ENCODE data around the gene APMAP.
"Not testable (repeated sequence)": the region's sequence is repeated elsewhere in the genome, so short reads cannot be mapped to it uniquely, and the experiment has no call there.

GRCh38 chr20:24929259-24929658 is 63.3 kb downstream of the APMAP start:
- TF ChIP-seq, protein P1, sequence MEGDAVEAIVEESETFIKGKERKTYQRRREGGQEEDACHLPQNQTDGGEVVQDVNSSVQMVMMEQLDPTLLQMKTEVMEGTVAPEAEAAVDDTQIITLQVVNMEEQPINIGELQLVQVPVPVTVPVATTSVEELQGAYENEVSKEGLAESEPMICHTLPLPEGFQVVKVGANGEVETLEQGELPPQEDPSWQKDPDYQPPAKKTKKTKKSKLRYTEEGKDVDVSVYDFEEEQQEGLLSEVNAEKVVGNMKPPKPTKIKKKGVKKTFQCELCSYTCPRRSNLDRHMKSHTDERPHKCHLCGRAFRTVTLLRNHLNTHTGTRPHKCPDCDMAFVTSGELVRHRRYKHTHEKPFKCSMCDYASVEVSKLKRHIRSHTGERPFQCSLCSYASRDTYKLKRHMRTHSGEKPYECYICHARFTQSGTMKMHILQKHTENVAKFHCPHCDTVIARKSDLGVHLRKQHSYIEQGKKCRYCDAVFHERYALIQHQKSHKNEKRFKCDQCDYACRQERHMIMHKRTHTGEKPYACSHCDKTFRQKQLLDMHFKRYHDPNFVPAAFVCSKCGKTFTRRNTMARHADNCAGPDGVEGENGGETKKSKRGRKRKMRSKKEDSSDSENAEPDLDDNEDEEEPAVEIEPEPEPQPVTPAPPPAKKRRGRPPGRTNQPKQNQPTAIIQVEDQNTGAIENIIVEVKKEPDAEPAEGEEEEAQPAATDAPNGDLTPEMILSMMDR (IDR thresholded peaks at IDR 0.05) = not testable (repeated sequence)
- not testable (repeated sequence) for TF ChIP-seq POLR2A (IDR thresholded peaks at IDR 0.05); POLR2AphosphoS5 (IDR thresholded peaks at IDR 0.05; ENCODE audit: insufficient read depth in 1 of 2, low read depth in 1 of 2)
